GM12878 (cell line): ENCODE data around the gene CEACAM6. TPM values are rescaled to one million over a fixed set of nuclear protein-coding genes. Genes with fewer than 3 reads are reported as not detected.
A peak's percentile ranks its signal among the peaks of the same experiment; 100 is the strongest.

Source experiments
- ATAC-seq: fragments of 200-7000 bp; cut with Tn5 transposase; 3 replicates; pipeline ENCODE4 v1.9.1; 2020; ENCODE audit warnings: mild to moderate bottlenecking, moderate library complexity
- BruUV-seq: library from RNA; stranded (reverse); fragments of 400-500 nt; replicated peaks from 2 replicates; lab custom pipeline; 2021; lab: Mats Ljungman, UMichigan
- CTCF ChIA-PET: fragments of 300-600 bp; sonication (Branson Sonifier 250); formaldehyde crosslinking; extraction: SDS; loops from one replicate; lab custom pipeline; 2021; ENCODE audit warnings: inconsistent platforms; lab: Yijun Ruan, JAX
- POLR2A ChIA-PET: fragments of 350-600 bp; formaldehyde crosslinking; extraction: SDS; loops from one replicate; lab custom pipeline; 2021; ENCODE audit warnings: inconsistent platforms; lab: Charles Lee
- RAD21 ChIA-PET: fragments of 300-600 bp; sonication (Branson Sonifier 250); formaldehyde crosslinking; loops from one replicate; lab custom pipeline; 2023; ENCODE audit warnings: antibody characterized with exemption; ENCODE audit not compliant: unreplicated experiment; lab: Charles Lee
- SMC1A ChIA-PET: fragments of 300-600 bp; sonication (Branson Sonifier 250); formaldehyde crosslinking; loops from one replicate; lab custom pipeline; 2023; ENCODE audit not compliant: unreplicated experiment, uncharacterized antibody; lab: Charles Lee
- DNase-seq: peaks from one replicate; pipeline ENCODE4 v3.0.0-alpha.2; 2011; ENCODE audit warnings: low read depth, low spot score
- FAIRE-seq: peaks from 3 replicates; lab custom pipeline; 2011; peaks lifted over from hg19 to GRCh38; lab: Jason Lieb, UNC
- H2AFZ ChIP-seq: 2 replicates; pipeline ENCODE4 v1.6.0; 2011; ENCODE audit warnings: low read depth, low read length, control low read depth; ENCODE audit not compliant: control insufficient read depth
- H3K27ac ChIP-seq: 2 replicates; pipeline ENCODE4 v1.5.1; 2011; ENCODE audit warnings: control low read depth; ENCODE audit not compliant: control insufficient read depth, insufficient read depth
- H3K27me3 ChIP-seq, 2 experiments: replicated peaks in 1 of 2; 2 replicates each; pipeline versions ENCODE4 v1.6.0 to v1.6.1; 2011; ENCODE audit warnings: low read length in 1 of 2; ENCODE audit not compliant: control insufficient read depth in 2 of 2, insufficient read depth in 2 of 2
- H3K36me3 ChIP-seq, 2 experiments: 2 replicates each; pipeline ENCODE4 v1.5.1; 2011; ENCODE audit warnings: low read length in 1 of 2; ENCODE audit not compliant: control insufficient read depth in 2 of 2, insufficient read depth in 2 of 2
- H3K4me1 ChIP-seq: 2 replicates; pipeline ENCODE4 v1.6.1; 2011; ENCODE audit warnings: mild to moderate bottlenecking, low read length, moderate library complexity, mixed read lengths; ENCODE audit not compliant: control insufficient read depth, insufficient read depth
- H3K4me2 ChIP-seq: 2 replicates; pipeline ENCODE4 v1.6.0; 2011; ENCODE audit warnings: control low read depth; ENCODE audit not compliant: control insufficient read depth, insufficient read depth
- H3K4me3 ChIP-seq: fragments of 200-600 bp; sonication (generic); 2 replicates; pipeline ENCODE4 v1.5.1; 2016
- H3K79me2 ChIP-seq: 2 replicates; pipeline ENCODE4 v1.6.0; 2011; ENCODE audit warnings: low read length; ENCODE audit not compliant: control insufficient read depth, insufficient read depth
- H3K9ac ChIP-seq: 2 replicates; pipeline ENCODE4 v1.8.0; 2011; ENCODE audit warnings: low read length, control low read depth, mixed read lengths; ENCODE audit not compliant: control insufficient read depth, insufficient read depth
- H3K9me3 ChIP-seq: replicated peaks from 3 replicates; pipeline ENCODE4 v1.5.1; 2011; ENCODE audit warnings: mild to moderate bottlenecking, low read length; ENCODE audit not compliant: control insufficient read depth, insufficient read depth
- H4K20me1 ChIP-seq: 2 replicates; pipeline ENCODE4 v1.6.0; 2011; ENCODE audit not compliant: control insufficient read depth, insufficient read depth
- BCL11A ChIP-seq: IDR thresholded peaks from 2 replicates; pipeline ENCODE4 v1.6.1; 2011; ENCODE audit warnings: low read depth, low read length
- ESRRA ChIP-seq: IDR thresholded peaks from 2 replicates; pipeline ENCODE4 v1.6.1; 2012; ENCODE audit warnings: mild to moderate bottlenecking, low read length, improper control_type of control experiment
- HSF1 ChIP-seq: fragments of 150-350 bp; IDR thresholded peaks from 2 replicates; pipeline ENCODE4 v1.6.1; 2014; ENCODE audit warnings: mild to moderate bottlenecking, low read depth, low read length
- IRF3 ChIP-seq: fragments of 450-650 bp; IDR thresholded peaks from 2 replicates; pipeline ENCODE4 v1.6.1; 2014; ENCODE audit warnings: mild to moderate bottlenecking
- KLF5 ChIP-seq: fragments of 450-650 bp; IDR thresholded peaks from 2 replicates; pipeline ENCODE4 v1.6.1; 2014; ENCODE audit warnings: mild to moderate bottlenecking; ENCODE audit not compliant: partially characterized antibody
- NKRF ChIP-seq: fragments of 450-650 bp; conservative IDR thresholded peaks from 2 replicates; pipeline ENCODE4 v1.6.1; 2017; ENCODE audit warnings: mild to moderate bottlenecking, moderate library complexity
- PML ChIP-seq: IDR thresholded peaks from 2 replicates; pipeline ENCODE4 v1.6.1; 2012; ENCODE audit warnings: low read length, inconsistent platforms
- POLR2AphosphoS5 ChIP-seq: IDR thresholded peaks from 2 replicates; pipeline ENCODE4 v1.6.1; 2011; ENCODE audit warnings: mild to moderate bottlenecking, low read length, inconsistent platforms
- RELA ChIP-seq: fragments of 450-650 bp; IDR thresholded peaks from 2 replicates; pipeline ENCODE4 v1.8.0; 2014; ENCODE audit warnings: borderline replicate concordance; ENCODE audit not compliant: partially characterized antibody
- TCF12 ChIP-seq: IDR thresholded peaks from 2 replicates; pipeline ENCODE4 v1.6.1; 2011; ENCODE audit warnings: low read depth, mild to moderate bottlenecking, low read length
- ZBTB4 ChIP-seq: fragments of 450-650 bp; formaldehyde crosslinking; IDR thresholded peaks from 2 replicates; pipeline ENCODE4 v1.4.0; 2022; ENCODE audit warnings: mild to moderate bottlenecking, moderate library complexity
- ZNF207 ChIP-seq: fragments of 450-650 bp; IDR thresholded peaks from 2 replicates; pipeline ENCODE4 v1.6.1; 2014; ENCODE audit warnings: antibody characterized with exemption, mild to moderate bottlenecking, borderline replicate concordance
- WGBS: methylation state at CpG from one replicate; pipeline ENCODE4 v1.1.6; 2016; ENCODE audit warnings: low lambda C conversion rate; ENCODE audit not compliant: insufficient replicate concordance, insufficient coverage; ENCODE audit errors: missing lambda C conversion rate; 5-methylcytosine and 5-hydroxymethylcytosine counted together
- in situ Hi-C: fragments of 300-500 bp; cut with MboI; formaldehyde crosslinking; loops from 9 replicates; pipeline ENCODE4 v1.14.3; 2018; ENCODE audit warnings: mixed read lengths
- intact Hi-C: fragments of 100-400 bp; cut with micrococcal nuclease; formaldehyde crosslinking; loops from one replicate; pipeline ENCODE4 v1.14.2; 2022; ENCODE audit not compliant: unreplicated experiment
- polyA plus RNA-seq, 11 experiments: library from polyadenylated mRNA; depleted of rRNA in 4 of 11; unstranded in 6 of 11; stranded (reverse) in 5 of 11; fragments of >200 nt; fragmentation: Nextera tagmentation in 4 of 11; fragmentation: Illumina TruSeq in 1 of 11; extraction: Ambion mirVana in 4 of 11; extraction: Trizol in 1 of 11; gene quantifications; 1 replicate in 1 of 11; 2 replicates in 10 of 11; pipeline versions ENCODE4 v1.2.1 to v1.2.3, GENCODE V29; 2011 to 2016; ENCODE audit warnings: inconsistent platforms in 2 of 11, missing spikeins in 2 of 11, low read depth in 1 of 11
- total RNA-seq, 4 experiments: library from RNA; depleted of rRNA in 3 of 4; stranded (reverse); fragments of >200 nt in 3 of 4; fragmentation: Illumina TruSeq in 1 of 4; extraction: Trizol in 1 of 4; gene quantifications; 2 replicates each; pipeline versions ENCODE4 v1.2.1 to v1.2.3, GENCODE V29; 2013 to 2021

The CEACAM6 gene
- total and polyA plus RNA-seq, 10 of the 15 experiments (the other 5 are each of a cell fraction or from before 2014, with no cell fraction given) = 0.26 TPM; not detected in 9

GRCh38 chr19:41745756-41746155 lies 9.6 kb upstream of the CEACAM6 start:
- BruUV-seq = no TSS peak
- Histone ChIP-seq H3K9me3 (no peaks in the 10 kb centered on the region), H3K4me2 (no peak overlapping the region), H3K4me3 (no peak overlapping the region), H3K36me3 (no peaks in the 10 kb centered on the region), H3K9ac (no peak overlapping the region), H3K27me3 (peaks cover 0 to 6% of the 10 kb centered on the region in 2 experiments; a peak in 1 of 4 replicates), H4K20me1 (no peaks in the 10 kb centered on the region), H3K79me2 (no peaks in the 10 kb centered on the region), H3K4me1 (no peaks in the 10 kb centered on the region), H3K27ac (no peak overlapping the region), H2AFZ (no peak overlapping the region)
- ChIA-PET SMC1A (interaction anchor here (1.0 kb wide), 1 partner anchor 53 kb away, joined by 3 read pairs; no protein-coding TSS in a partner anchor), POLR2A (no interaction called here), RAD21 (no interaction called here), CTCF (interaction anchor here (0.7 to 1.3 kb wide), 4 partner anchors 39 to 106 kb away, joined by 3 to 4 read pairs (median 3); no protein-coding TSS in a partner anchor)
- no peak for ATAC-seq
- DNase-seq = no peak
- in situ Hi-C loops = no loop called here
- WGBS = 34% methylated on average over 5 of the region's 5 CpGs
- intact Hi-C loops = loop anchor here (1.0 to 2.0 kb wide), 2 partner anchors 38 to 103 kb away; no protein-coding TSS in a partner anchor
- no peak for TF ChIP-seq POLR2AphosphoS5
- no peak for TF ChIP-seq NKRF
- no peak for TF ChIP-seq ESRRA
- TF ChIP-seq ZBTB4 (CRISPR knock-in tag) = no peak
- TF ChIP-seq ZNF207 = no peak
- no peak for TF ChIP-seq TCF12
- no peak for TF ChIP-seq BCL11A
- no peak for TF ChIP-seq KLF5
- no peak for TF ChIP-seq IRF3
- no peak for TF ChIP-seq HSF1
- TF ChIP-seq RELA = no peak
- TF ChIP-seq PML = no peak
- peak; percentile 38 for FAIRE-seq
